HFFc6 (cell line): Measurements from ENCODE around the gene SPANXA1. TPM values are rescaled to one million over a fixed set of nuclear protein-coding genes. Genes with fewer than 3 reads are reported as not detected.
"Not testable (repeated sequence)": the region's sequence is repeated elsewhere in the genome, so short reads cannot be mapped to it uniquely, and the experiment has no call there.

Experiments used
- DNase-seq: peaks from one replicate; pipeline ENCODE4 v3.0.0-alpha.2; 2018
- H3K27ac Mint-ChIP-seq: 2 replicates; pipeline ENCODE4 v1.8.0; 2020; ENCODE audit warnings: mild to moderate bottlenecking, mixed read lengths
- H3K27me3 Mint-ChIP-seq: 2 replicates; pipeline ENCODE4 v1.8.0; 2021; ENCODE audit warnings: mild to moderate bottlenecking, moderate library complexity, mixed read lengths; ENCODE audit not compliant: insufficient read depth
- H3K36me3 Mint-ChIP-seq: 2 replicates; pipeline ENCODE4 v1.8.0; 2021; ENCODE audit warnings: low read depth, mixed read lengths
- H3K4me1 Mint-ChIP-seq: 2 replicates; pipeline ENCODE4 v1.8.0; 2020; ENCODE audit warnings: low read depth, mixed read lengths
- H3K4me3 Mint-ChIP-seq: 2 replicates; pipeline ENCODE4 v1.8.0; 2020; ENCODE audit warnings: mild to moderate bottlenecking, moderate library complexity, mixed read lengths
- H3K9me3 Mint-ChIP-seq: 2 replicates; pipeline ENCODE4 v1.8.0; 2020; ENCODE audit warnings: mild to moderate bottlenecking, mixed read lengths
- long read RNA-seq: library from polyadenylated mRNA; unstranded; transcript quantifications from one replicate; pipeline ENCODE4 v2.0.0, GENCODE V29; 2019
- total RNA-seq, 6 experiments: library from RNA; stranded (reverse); fragmentation: NEBNext Ultra II Directional; extraction: Animal tissue kit (Norgen Biotek cat#: 25700); gene quantifications; 2 replicates in 1 of 6; 3 replicates in 5 of 6; pipeline ENCODE4 v1.2.3, GENCODE V29; 2021
- TF ChIP-seq, protein P1 (sequence below): fragments of 200-600 bp; sonication (generic); IDR thresholded peaks from 2 replicates; pipeline ENCODE4 v1.5.0; 2021; ENCODE audit warnings: antibody characterized with exemption, mild to moderate bottlenecking

Gene SPANXA1, protein sequence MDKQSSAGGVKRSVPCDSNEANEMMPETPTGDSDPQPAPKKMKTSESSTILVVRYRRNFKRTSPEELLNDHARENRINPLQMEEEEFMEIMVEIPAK
- 100 to 1,000 TPM in 4 of 6 experiments, under 1 TPM in 2; 0.64 to 212 (median 142) TPM for total RNA-seq
- long read RNA-seq, partial matches to known transcripts = 0 of 4 reads
- long read RNA-seq, other reads (novel, unspliced or antisense) = 0 of 4 reads

DNA sequence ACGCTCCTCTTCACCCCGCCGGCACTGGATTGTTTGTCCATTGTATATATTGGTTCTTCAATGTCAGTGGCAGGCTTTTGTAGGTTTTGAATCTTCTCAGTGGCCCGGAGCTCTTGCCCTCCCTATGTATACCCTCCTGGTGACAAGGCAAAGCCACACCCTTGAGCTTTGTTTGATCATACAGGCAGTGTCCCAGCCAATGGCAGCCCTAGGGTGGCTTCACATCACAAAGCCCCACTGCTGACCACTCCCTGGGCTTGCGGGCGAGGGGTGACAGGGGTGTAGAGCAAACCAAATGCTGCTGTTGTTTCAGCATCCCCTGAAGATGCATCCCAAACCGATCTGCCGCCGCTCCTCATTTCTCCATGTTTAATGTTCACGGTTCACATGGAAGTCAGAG is at the start of gene SPANXA1:
Gene SPANXA1 (minus strand): TSS at position 101 of the 400 bp plus-strand sequence. CDS start 60 bp downstream, at position 41.
- not testable (repeated sequence) for H3K9me3 Mint-ChIP-seq

DNA sequence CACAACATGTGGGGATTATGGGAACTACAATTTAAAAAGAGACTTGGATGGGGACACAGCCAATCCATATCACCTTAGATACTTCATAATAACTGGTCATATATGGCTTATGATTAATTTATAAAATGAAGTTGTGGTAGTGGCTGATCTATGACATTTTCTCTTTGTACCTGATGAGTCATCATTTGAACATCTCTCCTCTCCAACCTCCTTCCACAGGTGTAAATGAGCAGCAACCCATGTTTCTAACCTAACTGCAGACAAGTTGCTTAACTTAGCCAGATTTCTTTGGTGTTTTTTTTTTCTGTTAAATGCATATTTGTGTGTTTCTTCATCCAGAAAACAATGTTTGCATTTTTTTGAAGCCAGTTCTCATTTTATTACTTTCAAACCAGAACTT is 47.6 kb upstream of the SPANXA1 start:
- TF ChIP-seq, protein P1, sequence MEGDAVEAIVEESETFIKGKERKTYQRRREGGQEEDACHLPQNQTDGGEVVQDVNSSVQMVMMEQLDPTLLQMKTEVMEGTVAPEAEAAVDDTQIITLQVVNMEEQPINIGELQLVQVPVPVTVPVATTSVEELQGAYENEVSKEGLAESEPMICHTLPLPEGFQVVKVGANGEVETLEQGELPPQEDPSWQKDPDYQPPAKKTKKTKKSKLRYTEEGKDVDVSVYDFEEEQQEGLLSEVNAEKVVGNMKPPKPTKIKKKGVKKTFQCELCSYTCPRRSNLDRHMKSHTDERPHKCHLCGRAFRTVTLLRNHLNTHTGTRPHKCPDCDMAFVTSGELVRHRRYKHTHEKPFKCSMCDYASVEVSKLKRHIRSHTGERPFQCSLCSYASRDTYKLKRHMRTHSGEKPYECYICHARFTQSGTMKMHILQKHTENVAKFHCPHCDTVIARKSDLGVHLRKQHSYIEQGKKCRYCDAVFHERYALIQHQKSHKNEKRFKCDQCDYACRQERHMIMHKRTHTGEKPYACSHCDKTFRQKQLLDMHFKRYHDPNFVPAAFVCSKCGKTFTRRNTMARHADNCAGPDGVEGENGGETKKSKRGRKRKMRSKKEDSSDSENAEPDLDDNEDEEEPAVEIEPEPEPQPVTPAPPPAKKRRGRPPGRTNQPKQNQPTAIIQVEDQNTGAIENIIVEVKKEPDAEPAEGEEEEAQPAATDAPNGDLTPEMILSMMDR = no peak
- Mint-ChIP-seq H3K27me3 (no peaks in the 10 kb centered on the region), H3K4me1 (no peaks in the 10 kb centered on the region), H3K27ac (no peak overlapping the region), H3K4me3 (no peak overlapping the region), H3K36me3 (no peaks in the 10 kb centered on the region; the same call in 1 of the 2 replicates), H3K9me3 (peaks cover 3% of the 10 kb centered on the region; the same call in 1 of the 2 replicates)
- no peak for DNase-seq

More for the DNA sequence above, at the start of gene SPANXA1:
- Mint-ChIP-seq H3K4me3 (peak within 1 kb of the TSS; percentile 30; the same call in 1 of the 2 replicates), H3K27ac (peak within 1 kb of the TSS; percentile 64; the same call in 1 of the 2 replicates)
- H3K4me1 Mint-ChIP-seq, DNase-seq, H3K36me3 Mint-ChIP-seq, H3K27me3 Mint-ChIP-seq: not testable (repeated sequence)

DNA sequence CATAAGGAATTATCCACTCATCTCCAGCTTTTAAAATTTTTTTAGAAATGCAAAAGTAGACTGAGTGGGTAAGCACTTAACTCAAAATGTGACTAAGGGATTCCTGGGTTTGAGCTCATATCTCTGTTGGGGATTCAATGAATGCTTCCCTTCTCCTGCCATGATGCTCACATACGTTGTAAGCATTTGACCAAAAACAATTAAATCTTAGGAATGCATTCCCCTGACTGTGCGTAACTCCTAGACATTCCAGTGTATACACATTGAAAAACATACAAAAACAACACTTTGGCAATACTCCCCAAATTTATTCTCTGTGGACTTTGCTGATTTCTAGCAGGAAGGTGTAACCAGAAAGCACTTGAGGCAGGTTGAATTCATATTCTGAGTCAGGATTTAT is 34.8 kb upstream of the SPANXA1 start:
- Mint-ChIP-seq H3K4me3 (no peak overlapping the region), H3K27me3 (peaks cover 1% of the 10 kb centered on the region), H3K36me3 (no peaks in the 10 kb centered on the region), H3K4me1 (peaks cover 11% of the 10 kb centered on the region; the same call in 1 of the 2 replicates), H3K9me3 (no peaks in the 10 kb centered on the region), H3K27ac (no peak overlapping the region)
- TF ChIP-seq, protein P1 = no peak
- DNase-seq = no peak

DNA sequence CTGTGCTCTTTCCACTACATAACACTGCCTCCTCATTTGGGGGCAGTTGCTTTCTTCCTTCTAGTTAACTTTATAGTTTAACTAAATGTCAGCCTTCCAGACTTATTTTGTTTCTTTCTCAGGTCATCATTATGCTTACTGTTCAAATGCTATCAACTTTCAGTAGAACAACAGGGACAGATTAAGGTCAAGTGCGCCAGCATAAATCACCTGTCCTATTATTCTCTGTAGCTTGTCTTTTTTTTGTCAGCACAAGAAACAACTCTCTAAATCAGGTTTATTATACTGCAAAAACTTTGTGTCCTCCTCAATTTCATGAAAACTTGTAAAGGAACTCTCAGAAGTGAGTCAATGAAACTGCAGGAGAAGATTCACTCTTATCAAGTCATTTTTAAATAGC is 24.6 kb upstream of the SPANXA1 start:
- TF ChIP-seq, protein P1 = no peak
- DNase-seq = no peak
- no peaks in the 10 kb centered on the region; the same call in 1 of the 2 replicates for H3K27me3 Mint-ChIP-seq
- peaks cover 7% of the 10 kb centered on the region; the same call in 1 of the 2 replicates for H3K4me1 Mint-ChIP-seq
- H3K27ac Mint-ChIP-seq = no peak overlapping the region
- H3K36me3 Mint-ChIP-seq = no peaks in the 10 kb centered on the region
- H3K9me3 Mint-ChIP-seq = no peaks in the 10 kb centered on the region
- no peak overlapping the region for H3K4me3 Mint-ChIP-seq

DNA sequence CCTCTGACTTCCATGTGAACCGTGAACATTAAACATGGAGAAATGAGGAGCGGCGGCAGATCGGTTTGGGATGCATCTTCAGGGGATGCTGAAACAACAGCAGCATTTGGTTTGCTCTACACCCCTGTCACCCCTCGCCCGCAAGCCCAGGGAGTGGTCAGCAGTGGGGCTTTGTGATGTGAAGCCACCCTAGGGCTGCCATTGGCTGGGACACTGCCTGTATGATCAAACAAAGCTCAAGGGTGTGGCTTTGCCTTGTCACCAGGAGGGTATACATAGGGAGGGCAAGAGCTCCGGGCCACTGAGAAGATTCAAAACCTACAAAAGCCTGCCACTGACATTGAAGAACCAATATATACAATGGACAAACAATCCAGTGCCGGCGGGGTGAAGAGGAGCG is 4.9 kb upstream of the SPANXA1 start, which contains the start of gene SPANXA2:
Gene SPANXA2 (plus strand): TSS at position 301 of the 400 bp plus-strand sequence. CDS start 60 bp downstream, at position 361.
- H3K9me3 Mint-ChIP-seq, H3K4me3 Mint-ChIP-seq, DNase-seq, H3K27me3 Mint-ChIP-seq, H3K4me1 Mint-ChIP-seq, H3K36me3 Mint-ChIP-seq, H3K27ac Mint-ChIP-seq: not testable (repeated sequence)

DNA sequence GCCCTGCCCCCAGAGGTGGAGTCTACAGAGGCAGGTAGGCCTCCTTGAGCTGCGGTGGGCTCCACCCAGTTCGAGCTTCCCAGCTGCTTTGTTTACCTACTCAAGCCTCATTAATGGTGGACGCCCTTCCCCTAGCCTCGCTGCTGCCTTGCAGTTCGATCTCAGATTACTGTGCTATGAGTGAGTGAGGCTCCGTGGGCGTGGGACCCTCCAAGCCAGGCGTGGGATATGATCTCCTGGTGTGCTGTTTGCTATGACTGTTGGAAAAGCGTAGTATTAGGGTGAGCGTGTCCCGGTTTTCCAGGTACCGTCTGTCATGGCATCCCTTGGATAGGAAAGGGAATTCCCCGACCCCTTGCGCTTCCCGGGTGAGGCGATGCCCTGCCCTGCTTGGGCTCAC is 42.0 kb downstream of the SPANXA1 start:
- H3K4me3 Mint-ChIP-seq, H3K27me3 Mint-ChIP-seq, DNase-seq: not testable (repeated sequence)

More for the DNA sequence above, 42.0 kb downstream of the SPANXA1 start:
- H3K4me1 Mint-ChIP-seq, H3K27ac Mint-ChIP-seq, H3K36me3 Mint-ChIP-seq, H3K9me3 Mint-ChIP-seq: not testable (repeated sequence)

Other genes with a start within 250 kb of the SPANXA1 start
- gene SPANXA2, start 5.0 kb upstream of the SPANXA1 start, total RNA-seq = 100 to 1,000 TPM in 4 of 6 experiments, under 1 TPM in 2; 0.64 to 212 (median 142) TPM
- gene SPANXD, start 114.0 kb upstream of the SPANXA1 start, total RNA-seq = 1 to 10 TPM in 4 of 6 experiments, not detected in 2; 2.4 to 3.1 (median 2.8) TPM